Measurements from ENCODE around the gene ZNF672. TPM values are rescaled to one million over a fixed set of nuclear protein-coding genes. Genes with fewer than 3 reads are reported as not detected.

Gene ZNF672
- polyA plus RNA-seq, 1 donor (not counting 4 experiments of a cell fraction or from before 2014, with no cell fraction given) = 12.6 TPM

DNA sequence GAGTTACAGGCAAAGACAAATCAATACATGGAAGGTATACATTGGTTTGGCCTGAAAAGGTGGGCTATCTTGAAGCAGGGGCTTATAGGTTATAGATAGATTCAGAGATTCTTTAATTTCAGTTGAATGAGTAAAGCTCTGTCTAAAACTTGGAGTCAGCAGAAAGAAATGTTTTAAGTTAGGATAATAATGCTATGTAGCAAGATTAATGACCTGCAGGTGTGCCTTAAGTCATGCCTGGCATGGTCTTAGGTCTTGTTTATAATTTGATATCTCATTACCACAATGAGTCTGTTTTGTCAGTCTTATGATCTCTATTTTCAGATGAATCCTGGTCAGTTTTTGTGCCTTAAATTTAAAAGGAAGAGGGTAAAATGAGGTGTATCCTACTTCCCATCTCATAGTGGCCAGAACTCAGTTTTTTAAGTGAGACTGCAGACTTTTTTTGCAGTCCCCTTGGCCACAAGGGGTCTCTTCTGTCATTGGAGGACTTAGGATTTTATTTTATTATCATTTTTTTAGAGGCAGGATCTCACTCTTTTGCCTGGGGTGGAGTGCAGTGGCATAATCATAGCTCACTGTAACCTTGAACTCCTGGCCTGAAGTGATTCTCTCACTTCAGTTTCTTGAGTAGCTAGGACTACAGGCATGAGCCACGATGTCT, 46.7 kb downstream of the ZNF672 start:
- Histone ChIP-seq H3K9me3 (ENCODE audit: control insufficient read depth, low read depth, low read length) (no peaks in the 10 kb centered on the region), H3K79me2 (ENCODE audit: control insufficient read depth, insufficient read depth, low read length) (no peaks in the 10 kb centered on the region), H3K9me1 (ENCODE audit: control insufficient read depth, extremely low read depth, insufficient read depth, low read length) (no peaks in the 10 kb centered on the region), H4K20me1 (ENCODE audit: control insufficient read depth, extremely low read depth, insufficient read depth, low read length) (no peaks in the 10 kb centered on the region), H3K4me2 (ENCODE audit: control insufficient read depth, extremely low read depth, insufficient read depth, low read depth, low read length) (no peak overlapping the region), H3K27ac (ENCODE audit: control insufficient read depth, insufficient read depth, low read length) (no peak overlapping the region), H3K4me1 (ENCODE audit: control insufficient read depth, extremely low read depth, insufficient read depth, low read length) (no peaks in the 10 kb centered on the region), H2AFZ (ENCODE audit: control insufficient read depth, low read length) (no peak overlapping the region), H3K4me3 (ENCODE audit: control insufficient read depth in 2 of 3, extremely low read depth in 1 of 3, insufficient read depth in 2 of 3, low read depth in 1 of 3, low read length in 3 of 3) (no peak overlapping the region), H3K36me3 (ENCODE audit: control insufficient read depth in 2 of 2, extremely low read depth in 1 of 2, insufficient read depth in 2 of 2, low read length in 2 of 2) (no peaks in the 10 kb centered on the region), H3K27me3 (ENCODE audit: control insufficient read depth, extremely low read depth, insufficient read depth, low read length) (no peaks in the 10 kb centered on the region), H3K9ac (ENCODE audit: control insufficient read depth, extremely low read depth, insufficient read depth, low read length) (no peak overlapping the region)
- dilution Hi-C loops (cut with MboI; ENCODE audit: extremely low pct_ligation_motif_present, low sequenced_read_pairs) = no loop called here
- no peak for TF ChIP-seq EZH2 (IDR thresholded peaks at IDR 0.05; ENCODE audit: low read length)
- TF ChIP-seq, protein P1, sequence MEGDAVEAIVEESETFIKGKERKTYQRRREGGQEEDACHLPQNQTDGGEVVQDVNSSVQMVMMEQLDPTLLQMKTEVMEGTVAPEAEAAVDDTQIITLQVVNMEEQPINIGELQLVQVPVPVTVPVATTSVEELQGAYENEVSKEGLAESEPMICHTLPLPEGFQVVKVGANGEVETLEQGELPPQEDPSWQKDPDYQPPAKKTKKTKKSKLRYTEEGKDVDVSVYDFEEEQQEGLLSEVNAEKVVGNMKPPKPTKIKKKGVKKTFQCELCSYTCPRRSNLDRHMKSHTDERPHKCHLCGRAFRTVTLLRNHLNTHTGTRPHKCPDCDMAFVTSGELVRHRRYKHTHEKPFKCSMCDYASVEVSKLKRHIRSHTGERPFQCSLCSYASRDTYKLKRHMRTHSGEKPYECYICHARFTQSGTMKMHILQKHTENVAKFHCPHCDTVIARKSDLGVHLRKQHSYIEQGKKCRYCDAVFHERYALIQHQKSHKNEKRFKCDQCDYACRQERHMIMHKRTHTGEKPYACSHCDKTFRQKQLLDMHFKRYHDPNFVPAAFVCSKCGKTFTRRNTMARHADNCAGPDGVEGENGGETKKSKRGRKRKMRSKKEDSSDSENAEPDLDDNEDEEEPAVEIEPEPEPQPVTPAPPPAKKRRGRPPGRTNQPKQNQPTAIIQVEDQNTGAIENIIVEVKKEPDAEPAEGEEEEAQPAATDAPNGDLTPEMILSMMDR (optimal IDR thresholded peaks at IDR 0.05 in 1 of 3, IDR thresholded peaks at IDR 0.05 in 1 of 3, conservative IDR thresholded peaks at IDR 0.05 in 1 of 3; ENCODE audit: extremely low read depth in 1 of 3, insufficient read depth in 2 of 3, low read length in 3 of 3) = no peak
- FAIRE-seq (no peak), DNase-seq (ENCODE audit: low read depth, low spot score) (no peak)

DNA sequence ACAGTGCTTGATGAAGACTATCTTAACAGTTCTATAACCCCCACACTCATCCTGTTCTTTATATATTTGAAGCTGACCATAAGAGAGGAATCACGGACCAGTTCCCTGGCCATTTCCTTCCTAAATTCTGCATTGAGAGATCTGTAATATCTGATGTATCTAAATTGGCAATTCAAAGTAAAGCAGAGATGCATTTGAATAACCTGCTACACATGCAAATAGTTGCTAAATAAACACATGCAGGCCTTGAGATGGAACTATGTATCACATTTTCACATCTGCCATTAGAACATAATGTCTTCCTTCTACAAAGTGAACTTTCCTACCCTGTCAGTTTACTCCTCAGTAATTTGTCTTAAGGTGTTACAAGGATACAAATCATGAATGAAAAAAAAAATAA, 47.6 kb downstream of the ZNF672 start:
- H3K9ac ChIP-seq (ENCODE audit: control insufficient read depth, extremely low read depth, insufficient read depth, low read length) = no peak overlapping the region
- H2AFZ ChIP-seq (ENCODE audit: control insufficient read depth, low read length) = no peak overlapping the region
- no peaks in the 10 kb centered on the region for H3K36me3 ChIP-seq (ENCODE audit: control insufficient read depth in 2 of 2, extremely low read depth in 1 of 2, insufficient read depth in 2 of 2, low read length in 2 of 2)
- H4K20me1 ChIP-seq (ENCODE audit: control insufficient read depth, extremely low read depth, insufficient read depth, low read length) = no peaks in the 10 kb centered on the region
- DNase-seq (ENCODE audit: low read depth, low spot score) (no peak), FAIRE-seq (no peak)
- TF ChIP-seq, protein P1 (optimal IDR thresholded peaks at IDR 0.05 in 1 of 3, IDR thresholded peaks at IDR 0.05 in 1 of 3, conservative IDR thresholded peaks at IDR 0.05 in 1 of 3; ENCODE audit: extremely low read depth in 1 of 3, insufficient read depth in 2 of 3, low read length in 3 of 3) = no peak
- no peak for TF ChIP-seq EZH2 (IDR thresholded peaks at IDR 0.05; ENCODE audit: low read length)
- H3K27me3 ChIP-seq (ENCODE audit: control insufficient read depth, extremely low read depth, insufficient read depth, low read length) = no peaks in the 10 kb centered on the region
- H3K4me3 ChIP-seq (ENCODE audit: control insufficient read depth in 2 of 3, extremely low read depth in 1 of 3, insufficient read depth in 2 of 3, low read depth in 1 of 3, low read length in 3 of 3) = no peak overlapping the region
- no peaks in the 10 kb centered on the region for H3K9me1 ChIP-seq (ENCODE audit: control insufficient read depth, extremely low read depth, insufficient read depth, low read length)
- dilution Hi-C loops (cut with MboI; ENCODE audit: extremely low pct_ligation_motif_present, low sequenced_read_pairs) = no loop called here
- H3K4me2 ChIP-seq (ENCODE audit: control insufficient read depth, extremely low read depth, insufficient read depth, low read depth, low read length) = no peak overlapping the region
- no peaks in the 10 kb centered on the region for H3K79me2 ChIP-seq (ENCODE audit: control insufficient read depth, insufficient read depth, low read length)
- H3K9me3 ChIP-seq (ENCODE audit: control insufficient read depth, low read depth, low read length) = no peaks in the 10 kb centered on the region
- H3K27ac ChIP-seq (ENCODE audit: control insufficient read depth, insufficient read depth, low read length) = no peak overlapping the region
- no peaks in the 10 kb centered on the region for H3K4me1 ChIP-seq (ENCODE audit: control insufficient read depth, extremely low read depth, insufficient read depth, low read length)
